ENCODE results near the gene FAM168B. TPM values are rescaled to one million over a fixed set of nuclear protein-coding genes. Genes with fewer than 3 reads are reported as not detected.
"Not testable (repeated sequence)": the region's sequence is repeated elsewhere in the genome, so short reads cannot be mapped to it uniquely, and the experiment has no call there.

Gene FAM168B
- total RNA-seq, 1 donor from 2014 or later, result 111 TPM

- Mint-ChIP-seq H3K9me3 (ENCODE audit: unreplicated experiment) (no peaks in the 10 kb centered on the region), H3K27me3 (ENCODE audit: unreplicated experiment) (no peaks in the 10 kb centered on the region), H3K27ac (ENCODE audit: unreplicated experiment) (no peak overlapping the region), H3K4me3 (ENCODE audit: unreplicated experiment) (no peak overlapping the region), H3K36me3 (ENCODE audit: unreplicated experiment) (peaks cover 38% of the 10 kb centered on the region), H3K4me1 (ENCODE audit: unreplicated experiment) (peaks cover 7% of the 10 kb centered on the region)
- no peak for DNase-seq (ENCODE audit: extremely low spot score, unreplicated experiment)
- TF ChIP-seq, protein P1, sequence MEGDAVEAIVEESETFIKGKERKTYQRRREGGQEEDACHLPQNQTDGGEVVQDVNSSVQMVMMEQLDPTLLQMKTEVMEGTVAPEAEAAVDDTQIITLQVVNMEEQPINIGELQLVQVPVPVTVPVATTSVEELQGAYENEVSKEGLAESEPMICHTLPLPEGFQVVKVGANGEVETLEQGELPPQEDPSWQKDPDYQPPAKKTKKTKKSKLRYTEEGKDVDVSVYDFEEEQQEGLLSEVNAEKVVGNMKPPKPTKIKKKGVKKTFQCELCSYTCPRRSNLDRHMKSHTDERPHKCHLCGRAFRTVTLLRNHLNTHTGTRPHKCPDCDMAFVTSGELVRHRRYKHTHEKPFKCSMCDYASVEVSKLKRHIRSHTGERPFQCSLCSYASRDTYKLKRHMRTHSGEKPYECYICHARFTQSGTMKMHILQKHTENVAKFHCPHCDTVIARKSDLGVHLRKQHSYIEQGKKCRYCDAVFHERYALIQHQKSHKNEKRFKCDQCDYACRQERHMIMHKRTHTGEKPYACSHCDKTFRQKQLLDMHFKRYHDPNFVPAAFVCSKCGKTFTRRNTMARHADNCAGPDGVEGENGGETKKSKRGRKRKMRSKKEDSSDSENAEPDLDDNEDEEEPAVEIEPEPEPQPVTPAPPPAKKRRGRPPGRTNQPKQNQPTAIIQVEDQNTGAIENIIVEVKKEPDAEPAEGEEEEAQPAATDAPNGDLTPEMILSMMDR (IDR thresholded peaks at IDR 0.05), result no peak
These were observed 29.2 kb upstream of the FAM168B start for GRCh38 chr2:131122496-131122895.

DNA sequence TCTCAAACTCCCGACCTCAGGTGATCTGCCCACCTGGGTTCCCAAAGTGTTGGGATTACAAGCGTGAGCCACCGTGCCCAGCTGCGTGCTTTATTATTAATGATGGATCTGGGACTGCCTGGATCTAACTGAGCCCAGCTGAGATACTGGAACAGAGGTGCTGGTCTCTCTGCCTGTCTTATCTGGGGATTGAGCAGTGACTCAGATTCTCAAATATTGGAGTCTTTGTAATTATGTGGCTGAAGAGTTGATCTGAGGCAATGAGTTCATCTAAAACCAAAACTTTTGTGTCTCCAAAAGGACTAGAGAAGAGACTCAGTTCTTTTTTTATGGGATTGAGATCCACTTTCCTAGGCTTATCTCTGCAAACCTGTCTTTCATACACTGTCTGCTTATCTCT is 28.2 kb upstream of the FAM168B start:
- Mint-ChIP-seq H3K27me3 (ENCODE audit: unreplicated experiment) (no peaks in the 10 kb centered on the region), H3K27ac (ENCODE audit: unreplicated experiment) (no peak overlapping the region), H3K4me1 (ENCODE audit: unreplicated experiment) (peaks cover 7% of the 10 kb centered on the region), H3K36me3 (ENCODE audit: unreplicated experiment) (peaks cover 28% of the 10 kb centered on the region), H3K9me3 (ENCODE audit: unreplicated experiment) (no peaks in the 10 kb centered on the region), H3K4me3 (ENCODE audit: unreplicated experiment) (no peak overlapping the region)
- no peak for DNase-seq (ENCODE audit: extremely low spot score, unreplicated experiment)
- TF ChIP-seq, protein P1 (IDR thresholded peaks at IDR 0.05), result no peak

DNA sequence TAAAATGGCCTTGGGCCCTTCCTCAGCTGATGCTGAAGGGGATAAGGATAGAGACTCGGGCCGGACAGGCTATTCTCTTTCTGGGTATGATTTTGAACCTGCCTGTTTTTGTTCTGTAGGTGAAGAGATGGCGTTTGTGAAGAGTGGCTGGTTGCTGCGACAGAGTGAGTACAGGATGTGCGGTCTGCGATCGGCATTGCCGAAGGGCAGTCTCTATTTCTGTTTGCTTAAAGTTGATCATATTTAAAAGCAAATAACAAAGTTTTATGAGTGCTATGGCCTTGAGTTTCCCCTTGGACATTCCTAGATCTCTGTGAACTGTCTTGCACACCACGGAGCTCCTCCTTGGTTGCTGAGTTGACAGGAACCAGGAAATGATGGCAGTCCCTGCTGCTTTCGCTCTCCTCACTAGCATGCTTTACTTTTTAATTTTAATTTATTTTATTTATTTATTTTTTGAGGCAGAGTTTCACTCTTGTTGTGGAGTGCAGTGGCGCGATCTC is 27.6 kb upstream of the FAM168B start:
- H3K36me3 Mint-ChIP-seq (ENCODE audit: unreplicated experiment), result peaks cover 27% of the 10 kb centered on the region
- TF ChIP-seq, protein P1 (IDR thresholded peaks at IDR 0.05), result no peak
- no peaks in the 10 kb centered on the region for H3K9me3 Mint-ChIP-seq (ENCODE audit: unreplicated experiment)
- H3K4me1 Mint-ChIP-seq (ENCODE audit: unreplicated experiment), result peaks cover 7% of the 10 kb centered on the region
- H3K27me3 Mint-ChIP-seq (ENCODE audit: unreplicated experiment), result no peaks in the 10 kb centered on the region
- no peak for DNase-seq (ENCODE audit: extremely low spot score, unreplicated experiment)
- H3K4me3 Mint-ChIP-seq (ENCODE audit: unreplicated experiment), result no peak overlapping the region
- H3K27ac Mint-ChIP-seq (ENCODE audit: unreplicated experiment), result no peak overlapping the region

DNA sequence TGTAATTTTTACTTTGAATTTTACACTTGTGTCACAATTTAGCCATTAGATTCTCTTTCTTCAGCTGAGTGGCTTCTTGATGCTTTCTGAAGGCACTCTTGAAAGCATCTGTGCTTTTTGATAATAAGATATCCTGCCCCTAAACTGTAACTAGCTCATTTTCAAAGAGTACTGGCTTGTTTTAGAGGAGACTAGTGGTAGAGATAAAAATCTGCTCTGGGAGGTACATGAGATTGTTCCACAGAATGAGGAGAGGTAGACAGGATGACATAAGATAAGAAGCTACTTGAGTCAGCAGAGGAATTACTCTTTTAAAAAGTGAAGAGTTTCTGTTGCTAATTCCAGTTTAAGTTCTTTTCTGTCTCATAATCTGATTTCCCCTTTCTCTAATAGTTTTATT is 22.5 kb upstream of the FAM168B start:
- TF ChIP-seq, protein P1 (IDR thresholded peaks at IDR 0.05), result no peak
- Mint-ChIP-seq H3K9me3 (ENCODE audit: unreplicated experiment) (no peaks in the 10 kb centered on the region), H3K4me1 (ENCODE audit: unreplicated experiment) (peaks cover 37% of the 10 kb centered on the region), H3K36me3 (ENCODE audit: unreplicated experiment) (peaks cover 13% of the 10 kb centered on the region), H3K27me3 (ENCODE audit: unreplicated experiment) (no peaks in the 10 kb centered on the region), H3K4me3 (ENCODE audit: unreplicated experiment) (no peak overlapping the region), H3K27ac (ENCODE audit: unreplicated experiment) (no peak overlapping the region)
- no peak for DNase-seq (ENCODE audit: extremely low spot score, unreplicated experiment)

GRCh38 chr2:131114950-131115349 is 21.7 kb upstream of the FAM168B start:
- not testable (repeated sequence) for H3K27me3 Mint-ChIP-seq (ENCODE audit: unreplicated experiment); H3K9me3 Mint-ChIP-seq (ENCODE audit: unreplicated experiment); H3K27ac Mint-ChIP-seq (ENCODE audit: unreplicated experiment); H3K4me3 Mint-ChIP-seq (ENCODE audit: unreplicated experiment); DNase-seq (ENCODE audit: extremely low spot score, unreplicated experiment)
- H3K4me1 Mint-ChIP-seq (ENCODE audit: unreplicated experiment), result peaks cover 40% of the 10 kb centered on the region
- peaks cover 17% of the 10 kb centered on the region for H3K36me3 Mint-ChIP-seq (ENCODE audit: unreplicated experiment)

All from osteocyte (in vitro differentiated cells).